Activated gamma-delta T cell (primary cell): ENCODE data around the gene PRSS38.

Experiments used
- DNase-seq: peaks from one replicate; lab custom pipeline; 2025; lab: John Stamatoyannopoulos, UW
- total RNA-seq, 2 donors: gene quantifications; one replicate each; lab custom pipeline; 2026; lab: John Stamatoyannopoulos, UW

PRSS38 gene
- total RNA-seq, result 0 reads per million in 2 donors

GRCh38 chr1:227815468-227816409 lies at the start of gene PRSS38:
PRSS38 (plus strand) TSS chr1:227815675; CDS start chr1:227815717, 42 bp downstream.
- DNase-seq, result no peak

- DNase-seq, result peak; percentile 73
Observed at GRCh38 chr1:227766015-227766634, 49.4 kb upstream of the PRSS38 start.

- no peak for DNase-seq
Observed at GRCh38 chr1:227766653-227767277, 48.7 kb upstream of the PRSS38 start.

- DNase-seq, result no peak
Observed at GRCh38 chr1:227767401-227768124, 47.9 kb upstream of the PRSS38 start.

- DNase-seq, result no peak
Observed at GRCh38 chr1:227768125-227768439, 47.4 kb upstream of the PRSS38 start.

GRCh38 chr1:227768640-227769039 lies 46.8 kb upstream of the PRSS38 start:
- no peak for DNase-seq

- no peak for DNase-seq
Observed at GRCh38 chr1:227769047-227769935, 46.2 kb upstream of the PRSS38 start.

- DNase-seq, result no peak
Observed at GRCh38 chr1:227769936-227770494, 45.5 kb upstream of the PRSS38 start.

- DNase-seq, result no peak
Observed at GRCh38 chr1:227770812-227771211, 44.7 kb upstream of the PRSS38 start.

- no peak for DNase-seq
Observed at GRCh38 chr1:227771326-227771725, 44.1 kb upstream of the PRSS38 start.

- DNase-seq, result no peak
Observed at GRCh38 chr1:227771771-227772170, 43.7 kb upstream of the PRSS38 start.

GRCh38 chr1:227773558-227773957 lies 41.9 kb upstream of the PRSS38 start:
- DNase-seq, result no peak

GRCh38 chr1:227774051-227774731 lies 41.3 kb upstream of the PRSS38 start:
- no peak for DNase-seq

- DNase-seq, result no peak
Observed at GRCh38 chr1:227774821-227775661, 40.4 kb upstream of the PRSS38 start.

GRCh38 chr1:227775841-227776240 lies 39.6 kb upstream of the PRSS38 start:
- no peak for DNase-seq

GRCh38 chr1:227776331-227776771 lies 39.1 kb upstream of the PRSS38 start:
- DNase-seq, result no peak

- DNase-seq, result no peak
Observed at GRCh38 chr1:227777156-227777555, 38.3 kb upstream of the PRSS38 start.

GRCh38 chr1:227777646-227778045 lies 37.8 kb upstream of the PRSS38 start:
- no peak for DNase-seq

- DNase-seq, result no peak
Observed at GRCh38 chr1:227778401-227778947, 37.0 kb upstream of the PRSS38 start.
